ENCODE measurements around the gene VWF. TPM values are rescaled to one million over a fixed set of nuclear protein-coding genes. Genes with fewer than 3 reads are reported as not detected.

VWF gene
- total RNA-seq, 2 donors from 2014 or later, result 366 to 375 TPM

GRCh38 chr12:6084261-6084968 is 40.1 kb downstream of the VWF start:
- DNase-seq (ENCODE audit: low spot score), result peak; percentile 64
- intact Hi-C loops (cut with DNase I), result no loop called here

- intact Hi-C loops (cut with DNase I), result no loop called here
Observed at GRCh38 chr12:6083601-6084000, 40.9 kb downstream of the VWF start.

GRCh38 chr12:6082613-6083012 is 41.9 kb downstream of the VWF start:
- peak; percentile 12 for DNase-seq (ENCODE audit: low spot score)
- intact Hi-C loops (cut with DNase I), result no loop called here

More at GRCh38 chr12:6083601-6084000, 40.9 kb downstream of the VWF start:
- peak; percentile 28 for DNase-seq (ENCODE audit: low spot score)

- intact Hi-C loops (cut with DNase I), result no loop called here
Observed at GRCh38 chr12:6080149-6081045, 44.1 kb downstream of the VWF start.

GRCh38 chr12:6078398-6079096 is 45.9 kb downstream of the VWF start:
- intact Hi-C loops (cut with DNase I), result no loop called here
- peak; percentile 29 for DNase-seq (ENCODE audit: low spot score)

More at GRCh38 chr12:6080149-6081045, 44.1 kb downstream of the VWF start:
- peak; percentile 63 for DNase-seq (ENCODE audit: low spot score)

GRCh38 chr12:6077692-6078083 is 46.8 kb downstream of the VWF start:
- peak; percentile 35 for DNase-seq (ENCODE audit: low spot score)
- intact Hi-C loops (cut with DNase I), result no loop called here

- DNase-seq (ENCODE audit: low spot score), result peak; percentile 72
- intact Hi-C loops (cut with DNase I), result no loop called here
Observed at GRCh38 chr12:6076776-6077691, 47.4 kb downstream of the VWF start.

GRCh38 chr12:6076346-6076745 is 48.1 kb downstream of the VWF start:
- no peak for DNase-seq (ENCODE audit: low spot score)

GRCh38 chr12:6074979-6075585 is 49.4 kb downstream of the VWF start:
- intact Hi-C loops (cut with DNase I), result no loop called here
- DNase-seq (ENCODE audit: low spot score), result peak; percentile 82

More at GRCh38 chr12:6076346-6076745, 48.1 kb downstream of the VWF start:
- intact Hi-C loops (cut with DNase I), result no loop called here

- peak; percentile 35 for DNase-seq (ENCODE audit: low spot score)
- intact Hi-C loops (cut with DNase I), result no loop called here
Observed at GRCh38 chr12:6074427-6074826, 50.0 kb downstream of the VWF start.

GRCh38 chr12:6073426-6073825 is 51.0 kb downstream of the VWF start:
- intact Hi-C loops (cut with DNase I), result no loop called here
- DNase-seq (ENCODE audit: low spot score), result no peak

- DNase-seq (ENCODE audit: low spot score), result no peak
- intact Hi-C loops (cut with DNase I), result no loop called here
Observed at GRCh38 chr12:6072302-6072752, 52.1 kb downstream of the VWF start.

GRCh38 chr12:6071589-6071988 is 52.9 kb downstream of the VWF start:
- intact Hi-C loops (cut with DNase I), result no loop called here

GRCh38 chr12:6070472-6071257 is 53.8 kb downstream of the VWF start:
- intact Hi-C loops (cut with DNase I), result no loop called here
- no peak for DNase-seq (ENCODE audit: low spot score)

More at GRCh38 chr12:6071589-6071988, 52.9 kb downstream of the VWF start:
- no peak for DNase-seq (ENCODE audit: low spot score)

- DNase-seq (ENCODE audit: low spot score), result no peak
- intact Hi-C loops (cut with DNase I), result loop anchor here in 1 of 2 donors (5.0 kb wide), 1 partner anchor 113 kb away; no protein-coding TSS in a partner anchor
Observed at GRCh38 chr12:6069437-6070093, 54.9 kb downstream of the VWF start.

- DNase-seq (ENCODE audit: low spot score), result no peak
- intact Hi-C loops (cut with DNase I), result loop anchor here in 1 of 2 donors (5.0 kb wide), 1 partner anchor 114 kb away; no protein-coding TSS in a partner anchor
Observed at GRCh38 chr12:6068227-6068626, 56.2 kb downstream of the VWF start.
